PC-3 (cell line): ENCODE data around the gene ELP6.

Experiments used
- CTCF ChIP-seq: fragments of 300-600 bp; sonication (generic); conservative IDR thresholded peaks from 2 replicates; pipeline ENCODE4 v1.5.1; 2017; ENCODE audit warnings: antibody characterized with exemption, low read depth, mild to moderate bottlenecking, low read length
- EZH2phosphoT487 ChIP-seq: fragments of 300-600 bp; sonication (generic); IDR thresholded peaks from 2 replicates; pipeline ENCODE4 v1.6.1; 2018; ENCODE audit warnings: mild to moderate bottlenecking, antibody characterized with exemption, low read length, borderline replicate concordance

DNA sequence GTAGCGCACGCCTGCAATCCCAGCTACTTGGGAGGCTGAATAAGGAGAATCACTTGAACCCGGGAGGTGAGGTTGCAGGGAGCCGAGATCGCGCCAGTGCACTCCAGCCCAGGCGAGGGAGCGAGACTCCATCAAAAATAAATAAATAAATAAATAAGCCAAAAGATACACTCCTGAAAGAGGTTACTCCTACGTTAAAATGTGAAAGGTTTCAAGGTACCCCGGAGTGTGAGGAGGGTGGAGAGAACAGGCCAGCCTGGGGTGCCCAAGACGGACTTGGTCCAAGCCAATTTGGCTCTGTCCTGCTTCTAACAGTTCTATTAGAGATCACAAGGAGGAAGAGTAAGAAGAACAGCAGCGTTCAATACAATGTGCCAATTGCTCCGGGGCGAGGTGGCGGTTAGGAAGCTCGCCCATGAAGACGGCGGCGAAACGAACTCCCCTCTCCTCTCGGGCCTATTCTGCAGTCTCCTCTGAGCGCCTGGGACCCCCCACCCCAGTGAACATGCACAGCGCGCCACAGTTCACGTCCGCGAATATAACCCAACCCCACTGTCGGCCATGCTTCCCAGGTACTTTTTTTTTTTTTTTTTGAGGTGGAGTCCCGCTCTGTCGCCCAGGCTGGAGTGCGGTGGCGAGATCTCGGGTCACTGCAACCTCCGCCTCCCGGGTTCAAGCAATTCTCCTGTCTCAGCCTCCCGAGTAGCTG lies 942 bp downstream of the ELP6 start:
- no peak for TF ChIP-seq CTCF
- TF ChIP-seq EZH2phosphoT487 = no peak
